Trophoblast cell (in vitro differentiated cells and primary cell): ENCODE data around the gene LRP1B.

Experiments used
- DNase-seq, 2 donors: peaks; one replicate each; pipeline ENCODE4 v3.0.0-alpha.2; 2016
- H2AFZ ChIP-seq: 2 replicates; pipeline ENCODE4 v1.6.1; 2013; ENCODE audit warnings: low read length, moderate library complexity, mild to moderate bottlenecking; ENCODE audit not compliant: insufficient read depth, poor library complexity
- H2AK5ac ChIP-seq: 2 replicates; pipeline ENCODE4 v1.6.1; 2013; ENCODE audit warnings: mild to moderate bottlenecking, low read length
- H2BK120ac ChIP-seq: 2 replicates; pipeline ENCODE4 v1.6.1; 2013; ENCODE audit warnings: low read length, mild to moderate bottlenecking, moderate library complexity; ENCODE audit not compliant: insufficient read depth, poor library complexity
- H2BK12ac ChIP-seq: 2 replicates; pipeline ENCODE4 v1.6.1; 2013; ENCODE audit warnings: mild to moderate bottlenecking, low read length, moderate library complexity
- H2BK5ac ChIP-seq: 2 replicates; pipeline ENCODE4 v1.6.1; 2013; ENCODE audit warnings: low read length, low read depth, moderate library complexity, mild to moderate bottlenecking; ENCODE audit not compliant: poor library complexity
- H3K14ac ChIP-seq: 2 replicates; pipeline ENCODE4 v1.6.1; 2013; ENCODE audit warnings: mild to moderate bottlenecking, low read length
- H3K18ac ChIP-seq: 2 replicates; pipeline ENCODE4 v1.6.1; 2013; ENCODE audit warnings: mild to moderate bottlenecking, low read length
- H3K23ac ChIP-seq: 2 replicates; pipeline ENCODE4 v1.6.1; 2013; ENCODE audit warnings: low read length
- H3K27ac ChIP-seq: 2 replicates; pipeline ENCODE4 v1.5.1; 2013; ENCODE audit warnings: low read depth, mild to moderate bottlenecking, inconsistent platforms, low read length, moderate library complexity
- H3K27me3 ChIP-seq: 2 replicates; pipeline ENCODE4 v1.6.1; 2013; ENCODE audit warnings: inconsistent platforms, mild to moderate bottlenecking, low read length, moderate library complexity; ENCODE audit not compliant: insufficient read depth
- H3K36me3 ChIP-seq, 2 experiments: 1 replicate in 1 of 2; 2 replicates in 1 of 2; pipeline ENCODE4 v1.6.1; 2013; ENCODE audit warnings: low read length in 2 of 2, mild to moderate bottlenecking in 2 of 2, moderate library complexity in 1 of 2; ENCODE audit not compliant: insufficient read depth in 2 of 2, control insufficient read depth in 1 of 2
- H3K4ac ChIP-seq: 2 replicates; pipeline ENCODE4 v1.6.1; 2013; ENCODE audit warnings: low read depth, mild to moderate bottlenecking, low read length, moderate library complexity
- H3K4me1 ChIP-seq, 2 experiments: 1 replicate in 1 of 2; 2 replicates in 1 of 2; pipeline ENCODE4 v1.6.1; 2013; ENCODE audit warnings: low read length in 2 of 2, mild to moderate bottlenecking in 2 of 2, moderate library complexity in 1 of 2; ENCODE audit not compliant: insufficient read depth in 2 of 2, control insufficient read depth in 1 of 2
- H3K4me2 ChIP-seq: 2 replicates; pipeline ENCODE4 v1.6.1; 2013; ENCODE audit warnings: inconsistent platforms, mild to moderate bottlenecking, low read length, moderate library complexity
- H3K4me3 ChIP-seq: 2 replicates; pipeline ENCODE4 v1.5.1; 2013; ENCODE audit warnings: mild to moderate bottlenecking, low read depth, low read length, inconsistent platforms
- H3K79me1 ChIP-seq: one replicate; pipeline ENCODE4 v1.6.1; 2013; ENCODE audit warnings: low read length
- H3K79me2 ChIP-seq: 2 replicates; pipeline ENCODE4 v1.6.1; 2013; ENCODE audit warnings: low read length, mild to moderate bottlenecking; ENCODE audit not compliant: control insufficient read depth, insufficient read depth, poor library complexity
- H3K9ac ChIP-seq: 2 replicates; pipeline ENCODE4 v1.6.1; 2013; ENCODE audit warnings: mild to moderate bottlenecking, low read length
- H3K9me3 ChIP-seq: 2 replicates; pipeline ENCODE4 v1.6.1; 2013; ENCODE audit warnings: low read depth, mild to moderate bottlenecking, control low read depth, inconsistent platforms, low read length; ENCODE audit not compliant: insufficient read depth
- H4K12ac ChIP-seq: 2 replicates; pipeline ENCODE4 v1.6.1; 2013; ENCODE audit warnings: low read depth, mild to moderate bottlenecking, low read length, moderate library complexity
- H4K8ac ChIP-seq: 2 replicates; pipeline ENCODE4 v1.6.1; 2013; ENCODE audit warnings: low read depth, mild to moderate bottlenecking, low read length, moderate library complexity
- H4K91ac ChIP-seq: one replicate; pipeline ENCODE4 v1.6.1; 2013; ENCODE audit warnings: low read depth, mild to moderate bottlenecking, low read length, moderate library complexity
- WGBS: extraction: QIAGEN DNeasy Blood & Tissue Kit; methylation state at CpG from one replicate; pipeline ENCODE4 v1.1.7; 2013; ENCODE audit warnings: missing lambda C conversion rate; ENCODE audit not compliant: insufficient read length, insufficient coverage; ENCODE audit errors: extremely low coverage; 5-methylcytosine and 5-hydroxymethylcytosine counted together

LRP1B gene

DNA sequence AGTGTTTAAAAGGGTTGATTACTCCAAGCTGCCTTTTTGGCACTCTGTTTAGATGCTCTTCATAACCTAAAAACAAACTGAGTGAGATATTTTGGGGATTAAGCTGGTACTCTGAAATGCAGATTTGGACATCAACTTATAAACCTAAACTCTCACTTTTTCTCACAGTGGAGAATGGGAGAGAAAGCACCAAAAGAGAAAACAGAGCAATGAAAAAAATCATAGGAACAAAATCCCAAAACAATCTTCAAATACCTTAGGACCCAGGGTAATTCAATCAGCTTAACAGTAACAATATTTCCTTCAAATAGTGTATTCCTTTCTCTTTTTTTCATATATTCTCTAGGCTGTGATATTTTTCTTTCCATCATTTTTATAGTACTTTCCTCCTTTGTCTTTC is 11.5 kb downstream of the LRP1B start:
- Histone ChIP-seq H3K79me1 (no peaks in the 10 kb centered on the region), H3K4ac (no peak overlapping the region), H4K8ac (no peak overlapping the region), H3K79me2 (no peaks in the 10 kb centered on the region), H3K36me3 (no peaks in the 10 kb centered on the region), H2BK120ac (no peak overlapping the region), H2BK12ac (no peak overlapping the region), H3K9ac (no peak overlapping the region), H3K14ac (no peak overlapping the region), H3K4me2 (no peak overlapping the region), H3K4me3 (no peak overlapping the region), H2AFZ (no peak overlapping the region), H3K27ac (no peak overlapping the region), H3K23ac (no peak overlapping the region), H3K18ac (no peak overlapping the region), H4K12ac (no peak overlapping the region), H4K91ac (no peak overlapping the region), H2BK5ac (no peak overlapping the region), H2AK5ac (no peak overlapping the region), H3K27me3 (no peaks in the 10 kb centered on the region), H3K9me3 (no peaks in the 10 kb centered on the region), H3K4me1 (no peaks in the 10 kb centered on the region)
- DNase-seq: no peak

DNA sequence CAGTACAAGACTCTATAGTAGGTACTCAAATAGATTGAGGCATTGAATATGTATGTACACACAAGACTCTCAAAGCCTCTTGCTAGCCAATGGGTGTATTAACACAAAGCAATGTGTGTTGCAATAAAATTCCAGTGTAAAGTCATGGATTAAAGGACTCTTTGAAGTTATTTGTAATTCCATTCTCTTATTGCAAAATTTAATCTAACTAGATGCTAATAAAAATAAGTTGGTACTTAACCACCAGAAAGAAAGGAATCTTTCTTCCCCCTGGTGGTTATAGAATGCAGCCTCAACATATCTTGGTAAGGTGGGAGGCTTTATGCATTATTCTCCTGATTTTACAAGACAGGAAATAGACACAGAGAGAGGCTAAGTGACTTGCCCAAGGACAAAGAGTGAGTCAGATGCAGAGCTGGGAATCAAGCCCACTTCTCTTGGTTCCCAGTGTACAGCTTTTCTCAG is 18.0 kb downstream of the LRP1B start:
- H4K8ac ChIP-seq: no peak overlapping the region
- no peak overlapping the region for H3K27ac ChIP-seq
- no peak overlapping the region for H3K4me2 ChIP-seq
- H3K4me3 ChIP-seq: no peak overlapping the region
- no peak overlapping the region for H2AK5ac ChIP-seq
- no peak for DNase-seq
- no peaks in the 10 kb centered on the region for H3K4me1 ChIP-seq
- H2BK12ac ChIP-seq: no peak overlapping the region
- no peak overlapping the region for H3K14ac ChIP-seq
- no peak overlapping the region for H3K4ac ChIP-seq
- H3K23ac ChIP-seq: no peak overlapping the region
- no peak overlapping the region for H2AFZ ChIP-seq
- H2BK5ac ChIP-seq: no peak overlapping the region
- H4K91ac ChIP-seq: no peak overlapping the region
- H3K79me1 ChIP-seq: no peaks in the 10 kb centered on the region
- H4K12ac ChIP-seq: no peak overlapping the region
- H3K79me2 ChIP-seq: no peaks in the 10 kb centered on the region
- H3K9me3 ChIP-seq: no peaks in the 10 kb centered on the region
- H3K36me3 ChIP-seq: no peaks in the 10 kb centered on the region
- H3K27me3 ChIP-seq: no peaks in the 10 kb centered on the region
- H2BK120ac ChIP-seq: no peak overlapping the region
- no peak overlapping the region for H3K9ac ChIP-seq
- no peak overlapping the region for H3K18ac ChIP-seq

DNA sequence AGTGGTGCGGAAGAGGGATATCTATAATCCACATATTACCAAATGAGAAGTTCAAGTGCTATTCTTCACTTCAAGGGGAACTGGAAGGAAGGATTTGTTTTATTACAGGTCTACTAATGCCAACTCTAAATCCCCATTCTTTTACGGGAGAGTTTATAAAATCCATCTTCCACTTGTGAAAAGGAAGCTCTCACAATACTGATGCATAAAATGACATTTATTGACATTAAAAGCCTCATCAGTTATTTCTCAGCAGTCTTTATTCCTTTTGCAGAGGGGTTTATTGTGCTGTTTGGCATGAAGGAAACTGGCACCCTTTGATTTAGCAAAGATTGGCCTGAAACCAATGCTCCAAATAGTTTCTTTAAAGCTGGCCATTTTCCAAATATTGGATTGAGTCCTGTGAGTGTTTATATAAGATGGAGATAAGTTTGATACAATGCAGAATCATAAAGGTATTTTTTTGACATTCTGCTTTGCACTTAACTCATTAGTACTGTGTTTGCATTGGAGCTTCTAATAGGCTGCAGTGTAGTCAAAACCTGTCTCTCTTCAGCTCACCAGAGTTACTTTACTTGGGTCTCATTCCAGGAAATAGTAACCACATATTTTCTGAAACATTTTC is 26.6 kb downstream of the LRP1B start:
- Histone ChIP-seq H2BK5ac (no peak overlapping the region), H2BK120ac (no peak overlapping the region), H2AFZ (no peak overlapping the region), H3K27me3 (no peaks in the 10 kb centered on the region), H3K79me1 (no peaks in the 10 kb centered on the region), H3K18ac (no peak overlapping the region), H3K36me3 (no peaks in the 10 kb centered on the region), H3K27ac (no peak overlapping the region), H3K4ac (no peak overlapping the region), H3K4me2 (no peak overlapping the region), H3K9ac (no peak overlapping the region), H3K9me3 (no peaks in the 10 kb centered on the region), H3K4me3 (no peak overlapping the region), H4K91ac (no peak overlapping the region), H3K4me1 (no peaks in the 10 kb centered on the region), H2BK12ac (no peak overlapping the region), H2AK5ac (no peak overlapping the region), H3K79me2 (no peaks in the 10 kb centered on the region), H3K14ac (no peak overlapping the region), H4K8ac (no peak overlapping the region), H4K12ac (no peak overlapping the region), H3K23ac (no peak overlapping the region)
- no peak for DNase-seq
- WGBS: no CpG with 5 or more reads among the region's 2 CpGs

DNA sequence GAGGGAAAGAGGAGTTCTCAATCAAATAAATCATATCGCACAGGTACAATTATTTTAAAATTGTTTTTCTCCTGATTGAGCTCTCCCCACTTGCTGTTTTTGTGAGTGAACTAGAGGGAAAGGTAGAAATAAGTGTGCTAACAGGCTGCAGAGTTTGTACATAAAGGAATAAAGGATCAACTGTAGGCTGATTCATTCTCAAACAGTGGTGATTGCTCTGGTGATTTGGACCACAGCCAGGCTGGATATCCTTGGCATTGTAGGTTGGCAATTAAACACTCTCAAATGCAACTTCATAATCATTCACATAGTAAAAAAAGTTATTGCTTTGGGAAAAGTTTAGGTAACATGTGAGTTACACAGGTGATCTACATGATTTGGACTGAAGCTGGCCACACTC is 29.8 kb downstream of the LRP1B start:
- no peak overlapping the region for H3K27ac ChIP-seq
- H4K91ac ChIP-seq: no peak overlapping the region
- no peak overlapping the region for H3K23ac ChIP-seq
- H3K79me2 ChIP-seq: no peaks in the 10 kb centered on the region
- no peaks in the 10 kb centered on the region for H3K4me1 ChIP-seq
- no peak overlapping the region for H2AFZ ChIP-seq
- H3K9ac ChIP-seq: no peak overlapping the region
- no peak overlapping the region for H3K14ac ChIP-seq
- no peak overlapping the region for H2BK120ac ChIP-seq
- H3K4ac ChIP-seq: no peak overlapping the region
- WGBS: no CpG with 5 or more reads among the region's 1 CpG
- no peak overlapping the region for H2AK5ac ChIP-seq
- no peak overlapping the region for H2BK12ac ChIP-seq
- no peak for DNase-seq
- H3K79me1 ChIP-seq: no peaks in the 10 kb centered on the region
- no peaks in the 10 kb centered on the region for H3K27me3 ChIP-seq
- no peak overlapping the region for H3K4me2 ChIP-seq
- H3K9me3 ChIP-seq: no peaks in the 10 kb centered on the region
- H4K12ac ChIP-seq: no peak overlapping the region
- H4K8ac ChIP-seq: no peak overlapping the region
- H3K18ac ChIP-seq: no peak overlapping the region
- no peak overlapping the region for H3K4me3 ChIP-seq
- H2BK5ac ChIP-seq: no peak overlapping the region
- no peaks in the 10 kb centered on the region for H3K36me3 ChIP-seq
